Activated effector memory CD4-positive, alpha-beta T cell treated with anti-CD3 and anti-CD28 coated beads, Interleukin-2, amount 50 U/mL, for 16 hours (primary cell): ENCODE results near the gene RAB25.
"Not testable (repeated sequence)": the region's sequence is repeated elsewhere in the genome, so short reads cannot be mapped to it uniquely, and the experiment has no call there.

ENCODE experiments used
- DNase-seq: peaks from one replicate; pipeline ENCODE4 v3.0.0-alpha.2; 2020

Gene RAB25

GRCh38 chr1:156060937-156061636 lies at the start of gene RAB25:
TSS of gene RAB25 (plus strand) at chr1:156061160. CDS start at chr1:156061401, 241 bp downstream.
- DNase-seq = no peak

DNA sequence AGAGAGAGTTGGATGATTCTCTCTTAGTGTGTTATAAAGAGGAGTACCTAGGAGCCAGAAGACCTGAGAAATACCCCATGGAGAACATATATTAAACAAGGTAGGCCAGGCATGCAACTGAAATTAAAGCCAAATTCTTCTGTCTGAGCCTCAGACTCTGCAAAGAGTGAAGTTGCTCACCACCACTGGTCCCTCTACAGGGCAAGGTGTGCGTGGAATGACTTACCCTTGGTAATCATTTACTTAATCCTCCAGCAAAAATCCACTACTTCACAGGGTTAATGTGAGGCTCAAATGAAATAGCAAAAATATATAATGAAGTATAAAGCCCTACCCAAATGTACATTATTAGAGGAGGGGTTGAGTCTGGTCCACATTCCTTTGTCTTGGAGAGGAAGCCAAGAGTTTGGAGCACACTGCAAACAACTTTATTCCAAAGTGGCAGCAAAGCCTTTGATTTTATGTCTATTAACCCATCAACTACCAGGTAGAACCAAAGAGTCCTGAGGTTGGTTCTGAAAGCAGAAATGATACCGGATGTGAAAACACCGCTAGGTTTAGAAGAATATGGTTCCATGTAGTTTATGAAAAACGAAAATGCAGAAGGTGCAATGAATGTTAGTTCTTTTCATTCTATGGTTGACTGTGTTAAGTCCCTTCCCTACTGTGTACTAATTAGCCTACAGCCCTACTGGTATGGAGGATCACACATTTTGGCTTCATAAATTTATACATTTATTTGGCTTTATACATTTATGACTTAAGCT lies 48.7 kb upstream of the RAB25 start:
- no peak for DNase-seq

GRCh38 chr1:156014829-156015228 lies 46.1 kb upstream of the RAB25 start:
- no peak for DNase-seq

DNA sequence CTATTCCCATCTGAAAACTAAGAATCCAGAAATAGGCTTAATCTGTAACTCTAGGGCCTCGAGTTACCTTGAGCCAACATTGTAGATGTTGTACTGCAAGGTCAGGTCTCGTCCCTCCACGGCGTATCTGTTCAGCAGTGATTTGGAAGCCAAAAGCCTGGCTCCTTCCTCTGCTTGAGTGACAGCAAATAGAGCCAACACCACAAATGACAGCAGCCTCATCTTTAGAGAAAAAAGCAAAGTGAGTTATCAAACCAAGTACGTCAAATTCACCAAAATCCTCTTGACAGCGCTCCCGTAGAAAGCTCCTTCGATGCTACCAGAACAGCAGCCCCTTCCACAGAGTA lies 41.0 kb upstream of the RAB25 start:
- DNase-seq = no peak

DNA sequence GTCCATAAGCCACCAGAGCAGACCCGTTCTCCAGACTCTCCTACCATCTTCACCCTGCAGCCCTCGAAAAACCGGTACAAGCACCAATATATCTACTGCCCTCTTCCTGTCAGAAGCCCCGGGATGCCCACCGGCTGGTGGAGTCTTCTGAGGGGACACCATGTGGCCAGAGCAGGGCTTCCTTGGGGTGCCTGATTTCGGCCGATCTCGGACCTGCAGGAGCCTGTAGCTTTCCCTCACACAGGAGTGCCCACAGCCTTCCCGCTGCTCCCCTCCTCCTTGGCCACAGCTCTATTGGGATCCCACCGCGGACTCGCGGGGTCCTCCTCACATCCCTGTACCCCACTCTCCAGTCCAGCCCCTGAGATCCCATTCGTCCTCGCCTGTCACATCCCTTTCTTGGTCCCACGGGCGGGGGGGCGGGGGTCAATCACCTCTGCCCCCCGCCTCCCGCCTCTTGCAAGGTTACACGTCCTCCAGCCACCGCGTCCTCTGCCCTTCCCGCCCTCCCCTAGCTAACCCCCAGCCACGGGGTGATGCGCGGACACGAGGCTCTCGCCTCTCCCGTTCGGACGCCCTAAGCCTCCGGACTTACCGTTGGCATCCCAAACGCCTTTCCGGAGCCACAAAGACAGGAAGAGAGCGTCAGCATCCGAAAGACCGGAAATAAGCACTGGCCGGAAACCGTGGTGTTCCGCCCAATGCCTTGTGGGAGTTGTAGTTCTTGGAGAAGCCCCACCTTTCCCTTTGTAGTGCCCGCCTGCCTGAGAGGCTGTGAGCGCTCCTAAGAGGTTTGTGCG lies 40.5 kb upstream of the RAB25 start, which contains the start of gene SSR2:
SSR2 (minus strand) TSS at position 659 of the 800 bp plus-strand sequence. CDS start 784 bp downstream, outside the sequence.
- peak; percentile 94 for DNase-seq

- DNase-seq = no peak
Observed at GRCh38 chr1:156021093-156021428, 39.9 kb upstream of the RAB25 start.

DNA sequence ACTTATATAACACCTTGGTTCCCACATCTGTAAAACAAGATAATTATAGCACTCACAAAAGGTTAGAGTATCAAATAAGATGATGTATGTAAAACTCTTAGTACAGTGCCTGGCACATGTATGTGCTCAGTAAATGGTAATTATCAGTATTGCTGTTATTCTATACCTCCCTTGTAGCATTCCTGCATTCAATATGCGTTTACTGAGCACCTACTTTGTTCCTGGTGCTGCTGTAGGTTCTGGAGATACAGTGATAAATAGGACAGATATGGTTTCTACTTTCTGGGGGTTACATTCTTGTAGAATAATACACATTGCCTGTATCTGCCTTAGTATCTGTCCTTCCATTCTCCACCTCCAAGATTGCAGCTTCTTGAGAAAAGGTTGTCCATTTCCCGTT lies 39.0 kb upstream of the RAB25 start:
- no peak for DNase-seq

- no peak for DNase-seq
Observed at GRCh38 chr1:156024801-156025200, 36.2 kb upstream of the RAB25 start.

- DNase-seq = peak; percentile 66
Observed at GRCh38 chr1:156025876-156026275, 35.1 kb upstream of the RAB25 start.

GRCh38 chr1:156026588-156026987 lies 34.4 kb upstream of the RAB25 start:
- DNase-seq = no peak

DNA sequence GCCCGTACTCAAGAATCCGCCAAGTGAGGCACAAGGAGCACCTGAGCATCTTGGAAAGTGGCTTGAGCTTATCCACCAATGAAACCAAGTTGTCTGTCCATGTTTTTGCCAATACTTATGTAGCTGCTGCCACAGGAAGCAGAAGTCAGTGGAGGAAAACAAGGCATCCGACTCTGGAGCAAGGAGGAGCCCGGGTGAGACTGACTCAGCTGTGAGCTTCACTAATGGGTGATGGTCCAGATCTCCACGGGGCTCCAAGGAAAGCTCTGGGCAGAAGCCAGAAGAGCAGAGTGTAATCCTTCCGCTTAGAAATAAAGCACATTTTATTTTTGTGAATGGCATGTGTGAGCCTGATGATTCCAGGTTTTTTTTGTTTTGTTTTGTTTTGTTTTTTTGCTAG lies 27.9 kb upstream of the RAB25 start:
- DNase-seq = no peak

DNA sequence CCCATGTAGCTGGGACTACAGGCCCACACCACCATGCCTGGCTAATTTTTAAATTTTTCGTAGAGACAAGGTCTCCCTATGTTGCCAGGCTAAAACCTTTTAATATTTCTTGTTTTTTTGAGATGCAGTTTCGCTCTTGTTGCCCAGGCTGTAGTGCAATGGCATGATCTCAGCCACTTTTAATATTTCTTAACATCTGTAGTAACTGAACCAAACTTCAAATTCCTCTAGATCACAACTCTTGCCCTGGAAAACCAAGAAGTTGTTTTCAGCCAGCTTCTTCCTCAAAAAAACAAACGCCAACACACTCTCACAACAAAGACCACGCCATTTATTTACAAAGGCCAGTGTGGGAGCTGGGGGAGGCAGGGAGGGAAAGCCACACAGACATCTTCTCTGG lies 26.0 kb upstream of the RAB25 start:
- not testable (repeated sequence) for DNase-seq

- DNase-seq = no peak
Observed at GRCh38 chr1:156042828-156043227, 18.1 kb upstream of the RAB25 start.

- DNase-seq = no peak
Observed at GRCh38 chr1:156045076-156045475, 15.9 kb upstream of the RAB25 start.

- no peak for DNase-seq
Observed at GRCh38 chr1:156048663-156049258, 12.2 kb upstream of the RAB25 start.

DNA sequence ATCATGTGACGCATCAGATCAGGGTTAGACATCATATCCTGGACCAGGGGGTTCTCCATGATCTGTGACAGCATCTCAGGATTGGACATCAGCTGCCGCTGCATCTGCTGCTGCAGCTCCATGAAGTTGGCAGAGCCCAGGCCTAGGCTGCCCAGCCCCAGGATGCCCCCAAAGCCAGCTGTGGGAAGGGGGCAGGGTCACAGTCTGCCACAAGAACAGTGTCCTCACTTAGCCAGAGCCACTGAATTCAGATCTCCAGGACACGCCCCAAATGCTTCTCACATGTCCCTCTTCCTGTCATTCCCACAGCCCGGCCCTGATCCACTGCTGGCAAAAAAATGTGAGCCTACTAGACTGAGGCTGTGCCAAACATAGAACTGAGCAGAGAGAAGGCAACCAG lies 10.6 kb upstream of the RAB25 start:
- no peak for DNase-seq

DNA sequence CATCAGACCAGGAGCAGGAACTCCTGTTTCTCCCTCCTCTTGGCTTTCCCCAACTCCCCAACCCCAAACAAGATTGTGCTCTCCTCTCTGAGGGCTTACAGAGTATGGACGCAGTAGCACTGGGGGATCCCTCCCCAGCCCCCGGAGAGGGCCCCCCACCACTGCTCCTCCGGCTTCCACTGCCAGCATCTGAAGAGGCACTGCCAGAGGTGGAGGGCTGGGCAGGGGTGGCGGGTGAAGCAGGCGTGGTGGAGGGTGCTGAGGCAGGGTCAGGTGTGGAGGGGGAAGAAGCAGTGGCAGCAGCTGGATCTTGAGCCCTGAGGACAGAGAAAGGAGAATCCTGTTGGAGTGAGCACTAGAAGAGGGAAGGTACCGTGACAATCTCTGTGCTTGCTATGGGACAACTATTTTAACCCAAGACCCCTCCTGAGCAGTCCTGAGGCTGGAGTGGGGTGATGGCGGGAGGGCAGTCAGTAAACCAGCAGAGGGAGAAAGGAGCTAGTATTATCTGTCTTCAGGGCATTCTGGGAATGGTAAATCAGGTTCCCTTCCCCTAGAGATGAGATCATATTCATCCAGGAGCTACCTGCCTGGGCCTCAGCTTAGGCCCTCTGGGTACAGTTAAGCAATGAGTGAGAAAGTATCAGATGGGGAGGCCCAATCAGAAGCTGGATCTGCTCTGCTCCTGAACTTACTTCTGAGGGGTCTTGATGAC lies 9.8 kb upstream of the RAB25 start:
- no peak for DNase-seq

GRCh38 chr1:156052862-156053767 lies 7.8 kb upstream of the RAB25 start:
- DNase-seq = peak; percentile 90

DNA sequence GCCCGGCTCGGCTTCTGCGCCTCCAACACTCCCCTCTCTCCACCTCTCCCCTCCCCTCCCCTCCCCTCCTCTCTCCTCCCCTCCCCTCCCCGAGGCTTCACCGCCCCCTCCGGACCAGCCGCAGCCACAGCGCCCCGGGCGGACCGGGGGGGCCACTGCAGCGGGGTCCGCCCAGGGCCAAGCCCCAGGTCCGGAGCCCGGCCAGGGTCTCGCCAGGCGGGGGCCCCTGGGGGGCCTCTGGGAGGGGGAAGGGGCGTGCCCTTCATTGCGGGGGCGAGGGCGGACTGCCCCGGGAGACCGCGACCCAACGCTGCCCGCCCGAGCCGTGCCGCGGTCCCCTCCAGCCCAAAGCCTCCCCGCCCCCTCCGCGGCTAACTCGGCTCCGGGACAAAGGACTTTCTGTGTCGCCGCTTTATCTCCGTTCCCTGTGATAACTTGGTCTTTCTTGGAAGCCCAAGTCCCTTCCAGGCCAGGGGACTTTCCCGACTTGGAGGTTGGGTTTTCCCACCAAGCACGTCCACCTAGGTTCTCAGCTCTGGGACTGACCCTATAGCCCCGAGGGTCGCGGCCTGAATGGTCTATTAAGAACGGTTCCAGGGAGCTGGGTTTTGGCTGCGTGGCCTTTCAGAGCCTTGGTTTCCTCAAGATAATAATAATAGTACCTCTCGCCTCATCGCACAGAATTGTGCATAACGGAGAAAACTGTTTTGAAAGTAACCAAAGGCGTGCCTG lies 7.0 kb upstream of the RAB25 start, which contains the start of gene UBQLN4:
UBQLN4 (minus strand) TSS at position 31 of the 732 bp plus-strand sequence. CDS start 97 bp downstream, outside the sequence.
- DNase-seq = peak; percentile 94

GRCh38 chr1:156054500-156055280 lies 6.3 kb upstream of the RAB25 start, which contains the start of gene LAMTOR2:
TSS of gene LAMTOR2 (plus strand) at chr1:156054782. CDS start at chr1:156054890, 108 bp downstream.
- DNase-seq = peak; percentile 99
